CD4-positive, alpha-beta T cell treated with Interleukin-1 beta for 1 hour (primary cell): ENCODE measurements around the gene MARCHF10.

Experiments
- DNase-seq, 2 donors: peaks; one replicate each; pipeline ENCODE4 v3.0.0-alpha.2; 2020 to 2022

Gene MARCHF10

DNA sequence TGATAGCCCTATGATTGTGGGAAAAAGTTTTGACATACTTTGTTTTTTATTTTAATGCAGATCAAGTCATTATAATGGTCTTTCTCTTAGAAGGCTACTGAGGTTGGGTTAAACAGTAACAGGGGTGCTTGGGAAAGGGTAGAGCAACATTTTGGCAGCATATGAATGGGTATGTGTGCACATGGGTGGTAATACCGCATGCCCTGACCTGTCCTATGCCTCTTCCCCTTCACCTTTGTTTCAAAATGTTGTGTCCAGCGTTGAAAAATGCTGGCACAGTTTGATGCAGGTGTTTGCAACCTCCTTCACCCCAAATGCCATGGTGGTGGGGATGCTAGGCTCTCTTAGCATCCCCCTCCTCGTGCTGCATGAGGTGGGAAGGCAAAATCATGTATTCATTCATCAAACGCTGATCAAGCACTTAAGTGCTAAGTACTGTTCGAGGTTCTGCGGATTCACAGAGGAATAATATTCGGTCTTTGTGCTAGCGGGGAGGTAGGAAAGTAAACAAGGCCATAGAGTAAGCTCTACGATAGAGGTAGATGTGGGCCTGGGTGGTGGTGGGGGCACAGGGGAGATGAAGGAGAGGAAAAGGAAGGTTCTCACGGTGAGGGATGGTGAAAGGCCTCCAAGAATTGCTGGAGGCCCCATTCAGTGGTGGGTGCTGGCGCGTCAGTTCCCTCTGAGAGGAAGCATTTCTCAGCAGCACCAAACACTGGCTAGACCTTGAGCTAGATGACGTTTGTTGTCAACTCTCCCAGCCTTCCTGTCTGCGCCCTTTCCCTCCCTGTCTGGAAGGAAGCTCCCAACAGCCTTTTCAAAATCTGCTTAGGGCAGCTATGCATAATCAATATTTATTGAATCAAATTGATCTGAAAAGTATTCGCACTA is 13.3 kb upstream of the MARCHF10 start:
- no peak for DNase-seq

DNA sequence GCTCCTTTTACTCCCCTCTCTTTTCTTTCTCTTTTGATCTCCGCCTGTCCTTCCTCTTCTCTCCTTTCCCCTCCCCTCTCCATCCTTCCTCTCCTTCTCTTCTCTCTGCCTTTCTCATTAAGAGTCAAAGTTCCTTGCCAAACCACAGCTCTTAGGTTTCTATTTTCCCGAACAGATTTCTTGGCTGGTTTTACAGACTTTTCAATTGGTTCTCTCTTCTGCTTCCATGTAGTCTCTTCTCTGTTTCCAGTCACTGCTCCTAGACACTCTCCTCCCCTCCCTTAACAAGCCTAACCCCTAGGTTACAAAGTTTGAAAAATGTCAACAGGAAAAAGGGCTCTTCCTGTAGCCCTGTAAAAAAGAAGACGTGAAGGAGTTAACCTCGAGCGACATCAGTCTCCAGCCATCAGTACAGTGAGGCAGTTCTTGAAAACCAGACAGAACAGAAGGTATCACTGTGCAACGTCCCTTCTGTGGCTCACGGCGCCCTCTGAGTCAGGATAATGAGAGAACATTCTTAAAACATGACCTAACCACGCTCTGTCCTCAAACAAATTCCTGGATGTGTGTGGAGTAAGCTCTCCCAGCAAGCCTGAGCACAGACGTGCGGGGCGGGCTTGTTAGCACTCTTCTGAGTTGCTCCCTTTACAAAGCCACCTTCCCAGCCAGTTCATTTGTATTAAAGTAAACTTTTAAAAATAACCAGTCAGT is 11.6 kb upstream of the MARCHF10 start:
- DNase-seq = no peak

DNA sequence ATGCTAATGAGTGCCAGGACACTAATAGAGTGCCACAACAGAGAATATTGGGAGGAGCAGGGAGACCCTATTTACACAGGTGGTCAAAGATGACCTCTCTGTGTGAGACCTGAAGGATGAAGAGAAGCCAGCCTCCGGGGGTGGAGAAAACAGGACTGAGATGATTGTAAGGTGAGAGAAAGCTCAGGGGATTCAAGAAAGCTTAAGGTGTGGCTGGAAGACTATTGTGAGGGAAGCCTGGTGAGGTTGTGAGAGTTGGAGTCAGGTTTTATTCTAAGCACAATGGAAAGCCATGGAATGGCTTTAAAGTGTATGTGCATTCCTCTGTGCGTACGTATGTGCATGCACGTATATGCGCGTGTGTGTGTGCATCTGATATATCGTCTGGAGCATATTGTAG is 10.4 kb upstream of the MARCHF10 start:
- DNase-seq = no peak

DNA sequence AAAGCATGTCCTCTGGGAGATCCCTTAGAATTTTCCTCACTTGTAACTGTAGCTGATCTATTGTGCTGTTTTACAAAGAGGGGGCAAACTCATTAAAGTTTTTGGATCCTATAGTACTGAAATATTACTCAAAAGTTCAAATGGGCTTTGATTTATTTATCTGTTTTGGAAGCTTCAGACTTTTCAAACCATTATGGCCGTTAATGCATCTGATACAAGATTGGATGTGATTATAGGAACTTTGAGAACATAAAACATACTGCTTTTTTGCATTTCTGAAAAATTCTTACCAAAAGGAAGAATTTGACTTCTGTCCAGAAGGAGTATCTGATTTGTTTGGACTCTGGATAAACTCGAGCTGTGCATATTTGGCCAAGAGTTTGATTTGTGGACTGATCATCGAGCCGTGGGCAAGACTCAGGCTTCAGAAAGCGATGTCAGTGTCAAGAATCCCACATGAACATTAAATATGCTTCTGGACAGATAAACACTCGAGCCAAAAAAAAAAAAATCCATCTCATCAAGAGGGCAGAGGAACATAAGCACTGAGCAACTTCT is 8.2 kb upstream of the MARCHF10 start:
- no peak for DNase-seq

DNA sequence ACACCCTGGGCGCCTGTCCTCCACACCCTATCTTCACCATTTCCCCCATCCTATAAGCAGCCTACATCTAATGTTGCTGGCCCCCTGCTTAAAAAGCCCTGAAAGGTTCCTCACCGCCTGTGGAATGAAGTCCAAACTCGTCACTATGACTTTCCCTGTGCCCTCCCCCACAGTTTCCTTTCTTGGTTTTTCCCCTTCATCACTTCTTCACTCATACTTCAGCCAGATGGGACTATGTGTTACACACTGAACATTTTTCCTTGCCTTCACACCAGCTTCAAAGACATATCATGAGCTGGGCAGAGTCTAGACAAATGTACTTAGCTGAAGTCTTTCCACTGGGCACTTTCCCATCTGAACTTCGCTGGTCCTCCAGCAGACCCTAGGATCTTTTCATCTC is 1.5 kb upstream of the MARCHF10 start:
- DNase-seq = no peak

- no peak for DNase-seq
Observed at GRCh38 chr17:62808576-62808970, 459 bp upstream of the MARCHF10 start.

GRCh38 chr17:62805234-62805633 is 2.9 kb downstream of the MARCHF10 start:
- DNase-seq = no peak

DNA sequence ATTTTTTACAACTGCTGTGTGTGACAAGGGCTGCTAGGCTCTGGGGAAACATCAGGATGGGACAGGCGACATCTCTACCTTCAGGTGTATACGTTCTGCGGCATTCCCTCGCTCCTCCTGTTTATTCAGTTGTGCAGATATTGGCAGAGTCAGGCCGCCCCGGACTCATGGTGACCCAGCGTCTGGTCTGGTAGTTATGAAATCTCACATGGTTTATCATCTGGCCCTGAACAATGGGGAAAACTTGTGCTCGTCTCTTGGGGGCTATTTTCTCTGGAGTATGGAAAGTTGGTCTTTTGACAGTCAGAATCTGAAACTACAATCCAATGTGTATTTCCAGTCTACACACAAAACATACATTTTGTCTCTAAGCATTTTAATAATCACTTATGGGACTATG is 3.3 kb downstream of the MARCHF10 start:
- DNase-seq = no peak

DNA sequence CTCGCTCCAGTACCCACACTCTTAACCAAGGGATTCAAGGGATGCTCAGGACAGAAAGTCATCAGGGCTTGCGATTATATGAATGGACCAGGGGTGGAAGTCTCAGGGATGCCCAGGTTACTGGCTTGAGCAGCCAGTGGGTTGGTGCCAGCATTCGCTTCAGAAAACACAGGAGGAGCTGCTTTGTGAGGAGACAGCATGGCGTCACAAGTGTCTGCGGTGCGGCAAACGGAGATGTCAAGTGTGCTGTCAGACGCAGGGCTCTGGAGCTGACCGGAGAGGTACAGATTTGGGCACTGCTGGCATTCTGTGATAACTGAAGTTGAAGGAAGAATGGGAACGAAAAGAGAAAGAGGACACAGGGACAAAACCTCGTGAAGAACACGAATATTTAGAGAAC is 4.1 kb downstream of the MARCHF10 start:
- no peak for DNase-seq

DNA sequence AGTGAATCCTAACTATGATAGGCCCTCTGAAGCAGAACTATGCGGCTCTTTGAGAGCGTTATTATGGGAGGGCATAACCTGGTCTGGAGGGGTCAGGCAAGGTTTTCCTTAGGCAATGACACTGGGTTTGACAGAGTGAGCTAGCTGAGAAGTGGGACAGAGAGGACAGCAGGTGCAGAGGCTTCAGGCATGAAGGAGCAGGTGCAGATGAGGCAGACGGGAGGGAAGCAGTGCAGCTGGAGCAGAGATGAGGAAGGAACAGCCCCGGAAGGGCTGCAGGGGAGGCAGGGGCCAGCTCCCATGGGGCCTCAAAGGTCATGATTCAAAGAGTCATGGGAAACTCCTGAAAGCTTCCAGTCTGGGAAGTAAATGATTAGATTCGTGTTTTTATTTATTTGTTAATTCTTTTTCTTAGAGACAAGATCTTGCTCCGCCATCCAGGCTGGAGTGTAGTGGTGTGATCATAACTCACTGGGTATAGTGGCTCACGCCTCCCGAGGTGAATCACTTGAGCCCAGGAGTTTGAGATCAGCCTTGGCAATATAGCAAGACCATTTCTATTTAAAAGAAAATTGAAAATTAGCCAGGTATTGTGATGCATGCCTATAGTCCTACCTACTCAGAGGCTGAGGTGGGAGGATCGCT is 5.4 kb downstream of the MARCHF10 start:
- no peak for DNase-seq

- no peak for DNase-seq
Observed at GRCh38 chr17:62801553-62802114, 6.5 kb downstream of the MARCHF10 start.

DNA sequence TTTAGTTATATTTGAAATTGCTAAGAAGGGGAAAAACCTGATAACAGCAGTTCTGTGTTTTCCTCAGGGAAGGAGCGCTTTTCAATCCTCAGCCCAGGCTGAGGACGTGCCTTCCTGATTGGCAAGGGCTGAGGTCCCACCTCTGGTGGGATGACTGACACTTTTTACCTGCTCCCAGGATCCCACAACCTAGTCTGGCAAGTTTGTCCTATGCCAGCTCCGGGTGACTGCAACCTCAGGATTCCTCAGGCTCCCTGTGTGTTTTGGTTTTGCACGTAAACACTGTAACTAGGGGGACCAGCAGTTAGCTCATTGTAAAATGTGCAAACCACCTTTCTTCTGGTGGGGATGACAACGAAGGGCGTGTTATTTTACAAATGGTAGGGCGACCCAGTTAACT is 7.5 kb downstream of the MARCHF10 start:
- DNase-seq = no peak

DNA sequence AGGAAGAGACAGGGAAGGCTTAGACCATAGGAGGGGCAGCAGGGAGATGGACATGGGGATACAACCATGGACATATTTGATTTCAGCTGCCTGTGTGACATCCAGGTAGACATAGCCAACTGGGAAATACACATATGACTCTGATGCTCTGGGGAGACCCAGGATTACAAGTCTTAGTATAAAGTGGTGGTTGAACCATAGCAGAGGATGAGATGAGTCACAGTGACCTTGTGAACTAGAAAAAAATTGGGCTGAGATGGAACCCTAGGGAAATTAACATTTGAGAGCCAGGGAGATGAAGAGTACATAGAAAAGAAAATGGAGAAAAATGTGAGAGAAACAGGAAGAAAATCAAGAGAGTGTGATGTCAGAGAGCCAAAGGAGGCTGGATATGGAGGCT is 10.2 kb downstream of the MARCHF10 start:
- DNase-seq = no peak

- DNase-seq = no peak
Observed at GRCh38 chr17:62796291-62796690, 11.8 kb downstream of the MARCHF10 start.

DNA sequence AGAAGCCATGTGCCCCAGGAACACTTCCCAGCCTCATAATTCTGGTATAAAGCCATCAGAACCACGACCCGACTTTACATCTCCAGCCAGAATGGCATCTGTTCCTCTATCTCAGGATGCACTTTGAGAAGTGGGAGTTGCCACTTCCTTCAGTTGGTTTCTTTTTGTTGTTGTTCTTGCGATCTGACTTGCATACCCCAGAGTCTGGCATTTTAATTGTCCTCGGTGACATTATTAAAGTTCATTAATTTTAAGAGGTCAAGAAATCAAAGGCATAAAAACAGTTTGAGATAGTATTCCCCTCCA is 13.5 kb downstream of the MARCHF10 start:
- DNase-seq = no peak

- peak in 1 of 2 donors; percentile 11 for DNase-seq
Observed at GRCh38 chr17:62793919-62794665, 14.0 kb downstream of the MARCHF10 start.

- no peak for DNase-seq
Observed at GRCh38 chr17:62792447-62792800, 15.7 kb downstream of the MARCHF10 start.

GRCh38 chr17:62791767-62792446 is 16.2 kb downstream of the MARCHF10 start:
- DNase-seq = no peak

GRCh38 chr17:62791235-62791734 is 16.8 kb downstream of the MARCHF10 start:
- DNase-seq = no peak

- DNase-seq = no peak
Observed at GRCh38 chr17:62790564-62790986, 17.5 kb downstream of the MARCHF10 start.

DNA sequence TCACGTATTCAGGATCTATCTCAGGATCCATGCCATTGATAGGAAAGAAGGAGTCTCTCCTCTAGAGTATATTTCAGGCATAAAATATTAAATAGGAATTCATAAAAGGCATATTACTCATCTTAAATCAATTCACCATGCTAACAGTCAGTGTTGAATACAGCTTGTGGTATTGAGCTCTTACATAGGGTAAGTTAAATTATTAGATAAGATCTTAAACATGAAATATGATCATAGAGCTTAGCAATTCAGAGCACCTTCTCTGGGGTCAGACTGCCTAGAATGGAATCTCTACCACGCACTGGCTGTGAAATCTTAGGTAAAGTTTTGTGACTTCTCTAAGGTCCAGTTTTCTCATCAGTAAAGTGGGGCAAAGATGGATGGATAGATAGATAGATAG is 20.7 kb downstream of the MARCHF10 start:
- DNase-seq = no peak

GRCh38 chr17:62786646-62787045 is 21.5 kb downstream of the MARCHF10 start:
- no peak for DNase-seq
